ENCODE measurements around the gene CCDC89.

GRCh38 chr11:85663753-85664614, 22.0 kb downstream of the CCDC89 start:
- TF ChIP-seq CTCF (IDR thresholded peaks at IDR 0.05; ENCODE audit: insufficient read depth, low read length, poor library complexity, severe bottlenecking) (peak; percentile 33), EZH2phosphoT487 (conservative IDR thresholded peaks at IDR 0.05; ENCODE audit: low read length) (no peak)
